ENCODE data around the gene APBA1.

- TF ChIP-seq EZH2phosphoT487 (IDR thresholded peaks at IDR 0.05; ENCODE audit: borderline replicate concordance, low read length) (no peak), CTCF (IDR thresholded peaks at IDR 0.05; ENCODE audit: low read depth, low read length, poor library complexity, severe bottlenecking) (no peak)
These were observed 168.1 kb downstream of the APBA1 start for GRCh38 chr9:69504058-69504457.
